Heart right ventricle (tissue), 16 donors: ENCODE data around the gene NIPAL3. TPM values are rescaled to one million over a fixed set of nuclear protein-coding genes. Genes with fewer than 3 reads are reported as not detected.

Source experiments
- ATAC-seq, 8 donors: fragments of 200-7000 bp; cut with Tn5 transposase; one replicate each; pipeline ENCODE4 v1.9.1; 2020; ENCODE audit warnings: mild to moderate bottlenecking in 8 of 8, moderate library complexity in 8 of 8, moderate number of reproducible peaks in 1 of 8
- DNase-seq, 2 donors: peaks; one replicate each; pipeline ENCODE4 v3.0.0-alpha.2; 2020
- H3K27ac ChIP-seq, 10 donors: fragments of 200-600 bp; sonication (generic) in 2 of 10; one replicate each; pipeline versions ENCODE4 v1.5.0 to v1.8.0; 2020 to 2022; ENCODE audit warnings: mild to moderate bottlenecking in 3 of 10
- H3K27me3 ChIP-seq, 7 donors: fragments of 200-600 bp; one replicate each; pipeline ENCODE4 v1.8.0; 2021 to 2022; ENCODE audit warnings: mild to moderate bottlenecking in 2 of 7
- H3K36me3 ChIP-seq, 9 donors: fragments of 200-600 bp; sonication (generic) in 1 of 9; one replicate each; pipeline versions ENCODE4 v1.5.0 to v1.8.0; 2020 to 2022; ENCODE audit warnings: mild to moderate bottlenecking in 2 of 9
- H3K4me1 ChIP-seq, 9 donors: fragments of 200-600 bp; sonication (generic) in 1 of 9; one replicate each; pipeline versions ENCODE4 v1.5.0 to v1.8.0; 2020 to 2022; ENCODE audit warnings: mild to moderate bottlenecking in 4 of 9
- H3K4me3 ChIP-seq, 10 donors: fragments of 200-600 bp; sonication (generic) in 2 of 10; one replicate each; pipeline versions ENCODE4 v1.5.0 to v1.8.0; 2020 to 2022; ENCODE audit warnings: mild to moderate bottlenecking in 7 of 10, moderate library complexity in 2 of 10
- H3K9me3 ChIP-seq, 11 donors: fragments of 200-600 bp in 10 of 11; sonication (generic) in 2 of 11; one replicate each; pipeline versions ENCODE4 v1.5.0 to v1.8.0; 2013 to 2022; ENCODE audit warnings: mild to moderate bottlenecking in 2 of 11, control low read depth in 1 of 11, moderate library complexity in 1 of 11
- CTCF ChIP-seq, 9 donors: fragments of 200-600 bp; sonication (generic) in 2 of 9; IDR thresholded peaks; one replicate each; pipeline versions ENCODE4 v1.5.0 to v1.8.0; 2021 to 2022; ENCODE audit warnings: antibody characterized with exemption in 9 of 9, mild to moderate bottlenecking in 5 of 9, moderate library complexity in 1 of 9
- WGBS, 2 donors: extraction: QIAGEN DNeasy Blood & Tissue Kit; methylation state at CpG; one replicate each; pipeline ENCODE4 v1.1.7; 2013; ENCODE audit warnings: inconsistent platforms in 1 of 2; 5-methylcytosine and 5-hydroxymethylcytosine counted together
- intact Hi-C, 10 donors: fragments of 100-400 bp; cut with DNase I; formaldehyde crosslinking; loops; one replicate each; pipeline versions ENCODE4 v1.11.1 to v1.14.2; 2022
- polyA plus RNA-seq, 2 donors: library from polyadenylated mRNA; stranded (reverse); fragments of 200-250 nt; gene quantifications; one replicate each; pipeline ENCODE4 v1.2.3, GENCODE V29; 2013
- total RNA-seq, 10 donors: library from RNA; stranded (reverse); fragmentation: NEBNext Ultra II Directional in 3 of 10; extraction: Animal tissue kit (Norgen Biotek cat#: 25700) in 3 of 10; gene quantifications; one replicate each; pipeline versions ENCODE4 v1.2.1 to v1.2.4, GENCODE V29; 2021 to 2023
- donor health status: Arrhythmogenic right ventricular cardiomyopathy.
- donor health status: ischemic (EF 13 %, LVEDD 7.1; RV severe dilation, severe dysfunction).
- donor health status: healthy with polysubstance abuse.
- donor health status: DM: no; HTN: yes; CAD: no.
- donor health status: DM: no; HTN: no; CAD: no.
- donor health status: ischemic (EF 25% LVEDD 6.9; RV normal size, moderate dysfunction).
- donor health status: ischemic (EF 25% LVEDD 5.7; RV mildly dilated, moderate dysfunction).
- donor health status: healthy.
- donor health status: DM: yes; HTN: yes; CAD: no.
- donor health status: Ischemic cardiomyopathy.
- donor health status: ischemic (EF 35%, LVEDD 5.7; RV mildly dilated, moderate dysfunction).
- donor health status: nonischemic (EF 11% LVEDD 7.7; RV severe dilation, severe dysfunction).
- donor health status: DM: yes; HTN: yes; CAD: no.
- donor health status: PGD.
- donor health status: ischemic (EF 29% LVEDD 5.4; RV normal size, mild dysfunction).
- donor health status: nonischemic (EF 23%, LVEDD 6.1; RV moderate dilation, normal function).

NIPAL3 gene
- total and polyA plus RNA-seq, 12 donors = 5.3 to 44.9 (median 26.5) TPM

- no peaks in the 10 kb centered on the region for H3K36me3 ChIP-seq
- H3K27me3 ChIP-seq = no peaks in the 10 kb centered on the region
- peak overlapping the region in 1 of 10 donors; percentile 79 for H3K27ac ChIP-seq
- H3K9me3 ChIP-seq = no peaks in the 10 kb centered on the region
- no peak overlapping the region for H3K4me3 ChIP-seq
- peaks cover 0 to 22% (median 0%) of the 10 kb centered on the region in 9 donors for H3K4me1 ChIP-seq
- WGBS, 2 donors = 46 to 57% methylated on average over 2 of the region's 2 CpGs
- DNase-seq = peak in 1 of 2 donors; percentile 5
- ATAC-seq = peak in 5 of 8 donors; percentile 45 to 76 (median 62)
- intact Hi-C loops = no loop called here
- no peak for TF ChIP-seq CTCF (IDR thresholded peaks at IDR 0.05)
These were observed 65.5 kb downstream of the NIPAL3 start for GRCh38 chr1:24481101-24481500.

DNA sequence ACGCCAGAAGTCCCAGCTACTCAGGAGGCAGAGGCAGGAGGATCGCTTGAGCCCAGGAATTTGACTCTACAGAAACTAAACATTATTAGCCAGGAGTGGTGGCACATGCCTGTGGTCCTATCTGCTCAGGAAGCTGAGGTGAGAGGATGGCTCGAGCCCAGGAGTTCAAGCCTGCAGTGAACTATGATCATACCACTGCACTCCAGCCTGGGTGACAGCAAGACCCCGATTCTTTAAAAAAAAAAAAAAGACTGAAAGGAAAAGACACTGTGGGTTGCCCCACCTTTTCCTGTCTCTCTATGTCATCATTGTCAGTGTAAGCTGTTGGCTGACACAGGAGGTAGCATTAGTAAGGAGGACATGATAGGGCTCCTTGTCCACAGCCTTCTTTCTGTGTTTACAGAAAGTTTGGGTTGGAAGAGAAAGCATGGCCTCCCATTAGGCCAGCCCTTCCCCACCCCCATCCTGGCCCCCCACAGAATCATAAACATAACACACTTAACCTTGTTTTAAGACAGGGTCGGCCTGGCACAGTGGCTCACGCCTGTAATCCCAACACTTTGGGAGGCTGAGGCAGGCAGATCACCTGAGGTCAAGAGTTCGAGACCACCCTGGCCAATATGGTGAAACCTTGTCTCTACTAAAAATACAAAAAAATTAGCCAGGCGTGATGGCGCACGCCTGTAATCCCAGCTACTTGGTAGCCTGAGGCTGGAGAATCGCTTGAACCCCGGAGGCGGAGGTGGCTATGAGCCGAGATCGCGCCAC is 66.4 kb downstream of the NIPAL3 start:
- H3K4me1 ChIP-seq = peaks cover 0 to 22% (median 0%) of the 10 kb centered on the region in 9 donors
- no peak for TF ChIP-seq CTCF (IDR thresholded peaks at IDR 0.05)
- ATAC-seq (no peak), DNase-seq (no peak)
- H3K27me3 ChIP-seq = no peaks in the 10 kb centered on the region
- H3K27ac ChIP-seq = peak overlapping the region in 1 of 10 donors; percentile 79
- H3K9me3 ChIP-seq = no peaks in the 10 kb centered on the region
- H3K4me3 ChIP-seq = no peak overlapping the region
- intact Hi-C loops = no loop called here
- no peaks in the 10 kb centered on the region for H3K36me3 ChIP-seq
- WGBS, 2 donors = 89 to 91% methylated on average over 16 of the region's 16 CpGs

DNA sequence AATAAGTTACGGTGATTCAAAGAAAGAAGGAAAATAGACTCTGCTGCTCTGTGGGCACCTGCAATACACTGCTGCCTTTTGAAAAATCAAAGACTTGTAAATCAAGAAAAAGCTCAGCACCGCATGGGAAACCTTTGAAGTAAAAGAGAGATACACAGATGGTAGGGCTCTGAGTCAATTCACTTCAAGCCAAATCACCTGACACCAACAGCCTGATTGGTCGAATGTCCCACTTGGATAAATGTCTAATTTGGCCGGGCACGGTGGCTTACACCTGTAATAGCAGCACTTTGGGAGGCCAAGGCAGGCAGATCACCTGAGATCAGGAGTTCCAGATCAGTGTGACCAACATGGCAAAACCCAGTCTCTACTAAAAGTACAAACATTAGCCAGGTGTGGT is 67.8 kb downstream of the NIPAL3 start:
- Histone ChIP-seq H3K36me3 (no peaks in the 10 kb centered on the region), H3K27me3 (no peaks in the 10 kb centered on the region), H3K4me3 (no peak overlapping the region), H3K27ac (no peak overlapping the region), H3K9me3 (no peaks in the 10 kb centered on the region), H3K4me1 (peaks cover 0 to 22% (median 0%) of the 10 kb centered on the region in 9 donors)
- WGBS, 2 donors = 89 to 93% methylated on average over 5 of the region's 5 CpGs
- intact Hi-C loops = no loop called here
- no peak for TF ChIP-seq CTCF (IDR thresholded peaks at IDR 0.05)
- ATAC-seq (no peak), DNase-seq (no peak)

GRCh38 chr1:24484199-24484598 is 68.6 kb downstream of the NIPAL3 start:
- no peak for ATAC-seq

More at GRCh38 chr1:24484199-24484598, 68.6 kb downstream of the NIPAL3 start:
- TF ChIP-seq CTCF (IDR thresholded peaks at IDR 0.05) = no peak
- intact Hi-C loops = no loop called here
- Histone ChIP-seq H3K4me1 (peaks cover 0 to 22% (median 0%) of the 10 kb centered on the region in 9 donors), H3K9me3 (no peaks in the 10 kb centered on the region), H3K27me3 (no peaks in the 10 kb centered on the region), H3K27ac (no peak overlapping the region), H3K4me3 (no peak overlapping the region), H3K36me3 (no peaks in the 10 kb centered on the region)
- no peak for DNase-seq
- WGBS, 2 donors = 74 to 77% methylated on average over 4 of the region's 4 CpGs
